Tibial nerve (tissue), 3 donors: ENCODE measurements around the gene PDK1.

Experiments used
- CTCF ChIP-seq, 5 experiments: fragments of 200-600 bp in 3 of 5; fragments of 450-650 bp in 2 of 5; sonication (generic) in 3 of 5; IDR thresholded peaks; one replicate each; pipeline ENCODE4 v1.5.1; 2016 to 2019; ENCODE audit warnings: antibody characterized with exemption in 5 of 5, mild to moderate bottlenecking in 3 of 5, moderate library complexity in 2 of 5
- POLR2A ChIP-seq, 2 donors: fragments of 450-650 bp; IDR thresholded peaks; one replicate each; pipeline ENCODE4 v1.6.1; 2017; ENCODE audit warnings: antibody characterized with exemption in 2 of 2, mild to moderate bottlenecking in 2 of 2, moderate library complexity in 2 of 2

GRCh38 chr2:172597176-172597842 lies 41.4 kb downstream of the PDK1 start:
- TF ChIP-seq CTCF (IDR thresholded peaks at IDR 0.05) (no peak), POLR2A (IDR thresholded peaks at IDR 0.05) (no peak)
